Endothelial cell of hepatic sinusoid (primary cell): ENCODE measurements around the gene NEU1.
"Not testable (repeated sequence)": the region's sequence is repeated elsewhere in the genome, so short reads cannot be mapped to it uniquely, and the experiment has no call there.

ENCODE experiments used
- in situ Hi-C: cut with HindIII; loops from 2 replicates; pipeline ENCODE4 v1.10.0; 2017; ENCODE audit warnings: low sequenced_read_pairs

The NEU1 gene

DNA sequence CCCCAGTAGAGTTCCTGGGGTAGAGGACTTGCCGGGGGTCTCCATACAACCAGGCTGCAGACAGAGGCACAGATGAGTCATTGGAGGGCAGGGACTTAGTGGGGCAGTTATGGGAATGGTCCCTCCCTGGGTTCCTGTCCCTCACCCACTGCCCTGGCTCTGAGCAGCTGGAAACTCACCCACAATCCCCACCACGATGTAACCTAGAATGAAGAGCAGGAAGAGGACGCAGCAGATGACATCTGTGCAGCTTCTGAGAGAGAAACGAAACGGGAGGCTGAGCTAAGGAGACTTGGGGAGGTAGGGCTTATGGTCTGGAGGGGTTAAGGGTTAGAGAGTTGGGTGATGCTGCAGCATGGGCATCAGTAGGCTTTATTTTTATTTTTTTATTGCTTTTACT is 13.3 kb upstream of the NEU1 start:
- in situ Hi-C loops, result no loop called here

GRCh38 chr6:31874836-31875572 is 12.4 kb upstream of the NEU1 start:
- in situ Hi-C loops, result no loop called here

- in situ Hi-C loops, result no loop called here
These were observed 11.6 kb upstream of the NEU1 start for GRCh38 chr6:31874084-31874670.

DNA sequence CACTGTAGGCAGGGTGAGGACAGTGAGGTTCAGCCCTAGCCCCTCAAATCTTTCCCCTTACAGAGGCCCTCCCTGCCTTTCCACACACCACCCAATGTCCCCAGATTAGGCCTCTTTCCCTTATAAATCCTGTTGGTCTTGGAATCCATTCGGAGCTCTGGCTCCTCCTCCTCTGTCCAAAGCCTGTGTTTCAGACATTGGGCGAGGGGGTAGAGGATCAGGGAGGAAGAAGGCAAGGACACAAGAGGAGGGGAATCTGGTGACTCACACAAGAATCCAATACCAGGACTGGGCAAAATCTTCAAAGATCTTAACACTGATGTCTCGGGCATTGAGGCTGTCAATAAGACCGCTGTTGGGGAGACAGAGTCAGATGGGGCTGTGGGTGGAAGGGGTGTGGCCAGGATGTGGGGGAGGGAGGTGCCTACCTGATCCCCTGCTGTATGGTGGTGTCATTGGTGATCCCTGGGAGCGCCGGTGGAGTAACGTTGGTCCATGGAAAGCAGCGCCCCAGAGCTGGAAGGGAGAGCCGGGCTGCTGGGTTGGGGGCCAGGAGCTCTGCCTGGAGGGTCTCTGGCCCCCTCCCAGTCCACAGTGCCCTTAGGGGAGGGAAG is 8.5 kb upstream of the NEU1 start:
- in situ Hi-C loops, result no loop called here

DNA sequence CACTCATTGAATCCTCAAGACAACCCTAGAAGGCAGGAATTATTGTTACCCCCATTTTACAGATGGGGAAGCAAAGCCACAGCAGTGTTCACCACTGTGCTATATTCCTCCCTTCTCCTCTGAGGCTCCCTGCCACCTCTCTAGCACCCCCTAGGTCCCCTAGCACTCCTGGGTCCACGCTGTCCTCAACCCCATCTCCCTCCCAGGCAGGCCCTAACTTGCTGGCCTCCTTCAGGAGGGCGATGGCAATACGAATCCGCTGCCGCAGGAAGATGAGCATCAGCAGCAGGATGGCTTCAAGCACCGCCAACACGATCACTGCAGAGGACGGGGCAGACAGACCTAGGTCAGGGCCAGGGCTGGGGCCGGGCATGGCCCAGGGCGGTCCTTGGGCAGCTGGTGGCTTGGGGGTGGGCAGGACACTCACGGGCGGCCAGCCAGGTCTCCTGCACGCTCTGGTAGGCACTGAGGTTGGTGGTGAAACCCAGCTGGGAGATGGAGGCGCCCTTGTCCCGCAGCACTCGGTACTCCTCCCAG is 7.8 kb upstream of the NEU1 start:
- in situ Hi-C loops, result no loop called here

DNA sequence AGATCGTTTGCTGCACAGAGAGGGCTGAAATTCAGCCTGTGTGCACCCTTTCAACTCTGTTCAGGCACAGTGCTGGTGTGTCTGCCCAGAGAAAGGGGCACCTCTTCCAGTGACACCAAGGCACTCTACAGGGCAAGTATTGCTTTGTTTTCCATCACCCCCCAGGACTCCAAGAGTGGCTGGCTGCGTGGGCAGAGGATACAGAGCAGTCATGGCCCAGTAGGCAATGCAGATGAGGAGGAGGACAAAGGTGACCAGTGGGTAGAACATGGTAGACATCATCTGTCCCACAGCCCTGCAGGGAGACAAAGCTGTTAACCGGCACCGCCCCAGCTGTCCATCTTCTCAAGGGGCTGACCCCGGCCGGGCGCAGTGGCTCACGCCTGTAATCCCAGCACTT is 6.7 kb upstream of the NEU1 start:
- in situ Hi-C loops, result no loop called here

DNA sequence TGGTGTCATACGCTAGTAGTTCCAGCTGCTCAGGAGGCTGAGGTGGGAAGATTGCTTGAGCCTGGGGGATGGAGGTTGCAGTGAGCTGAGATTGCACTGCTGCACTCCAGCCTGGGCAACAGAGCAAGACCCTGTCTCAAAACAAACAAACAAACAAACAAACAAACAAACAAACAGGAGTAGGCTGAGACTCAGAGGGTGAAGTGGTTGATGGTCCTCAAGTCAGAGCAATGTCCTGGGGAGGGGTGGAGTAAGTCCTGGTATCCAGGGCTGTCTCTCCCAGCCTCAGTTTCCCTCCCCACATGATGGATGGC is 6.0 kb upstream of the NEU1 start:
- in situ Hi-C loops, result not testable (repeated sequence)

DNA sequence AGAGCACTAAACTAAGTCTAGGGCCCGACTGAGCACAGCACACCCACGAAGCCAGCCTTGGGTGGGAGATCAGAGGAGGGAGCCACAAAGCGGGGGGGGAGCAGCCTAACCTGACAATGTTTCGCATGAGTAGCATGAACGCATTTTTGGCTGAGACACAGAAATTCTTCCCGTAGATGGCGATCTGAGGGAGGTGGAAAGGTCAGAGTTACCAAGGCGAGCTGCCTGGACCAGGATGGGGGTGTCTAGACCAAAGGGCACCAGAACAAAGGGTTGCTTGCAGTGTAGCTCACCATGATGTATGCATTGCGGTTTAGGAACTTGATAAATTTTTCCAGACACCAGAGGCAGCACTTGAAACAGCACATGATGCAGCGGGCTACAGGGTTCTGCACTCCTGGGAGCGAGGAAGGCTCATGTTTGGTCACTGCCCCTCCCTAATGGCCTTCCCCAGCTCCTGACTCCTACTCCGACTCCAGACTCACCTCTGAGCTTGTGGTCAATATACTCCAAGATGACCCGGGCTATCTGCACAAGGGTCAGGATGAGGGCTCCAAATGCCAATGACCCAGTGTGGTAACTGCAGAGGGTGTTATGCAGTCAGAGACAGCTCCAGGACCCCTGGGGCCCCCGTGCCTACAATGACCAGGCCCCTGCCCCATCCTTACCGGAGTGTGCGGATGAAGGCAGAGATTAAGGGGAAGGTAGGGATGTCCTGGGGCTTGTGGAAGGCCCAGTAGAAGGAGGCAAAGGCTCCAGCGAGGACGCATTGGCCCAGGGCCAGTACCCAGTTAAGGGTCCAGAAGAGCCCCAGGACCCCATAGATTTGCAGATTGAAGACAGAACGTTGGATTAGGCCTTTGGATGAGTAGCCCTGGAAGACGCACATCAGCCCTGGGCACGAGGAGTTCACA is 2.8 kb upstream of the NEU1 start:
- in situ Hi-C loops, result no loop called here

- in situ Hi-C loops, result no loop called here
These were observed 2.2 kb upstream of the NEU1 start for GRCh38 chr6:31864818-31865204.

DNA sequence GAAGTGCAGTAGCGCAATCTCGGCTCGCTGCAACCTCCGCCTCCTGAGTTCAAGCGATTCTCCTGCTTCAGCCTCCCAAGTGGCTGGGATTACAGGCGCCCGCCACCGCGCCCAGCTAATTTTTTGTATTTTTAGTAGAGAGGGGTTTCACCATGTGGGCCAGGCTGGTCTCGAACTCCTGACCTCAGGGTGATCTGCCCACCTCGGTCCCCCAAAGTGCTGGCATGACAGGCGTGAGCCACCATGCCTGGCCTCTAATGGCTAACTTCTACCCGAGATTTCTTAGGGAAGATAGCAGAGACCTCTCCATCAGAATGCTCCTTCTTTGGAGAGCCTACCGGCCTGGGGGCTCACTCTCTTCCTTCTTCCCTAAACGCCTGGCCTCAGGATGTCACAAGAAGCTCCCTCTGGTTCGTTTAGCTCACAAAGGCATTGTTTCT is 1.5 kb upstream of the NEU1 start:
- in situ Hi-C loops, result not testable (repeated sequence)

GRCh38 chr6:31861919-31862343 is 690 bp downstream of the NEU1 start:
- in situ Hi-C loops, result no loop called here

GRCh38 chr6:31861150-31861549 is 1.5 kb downstream of the NEU1 start:
- in situ Hi-C loops, result no loop called here

DNA sequence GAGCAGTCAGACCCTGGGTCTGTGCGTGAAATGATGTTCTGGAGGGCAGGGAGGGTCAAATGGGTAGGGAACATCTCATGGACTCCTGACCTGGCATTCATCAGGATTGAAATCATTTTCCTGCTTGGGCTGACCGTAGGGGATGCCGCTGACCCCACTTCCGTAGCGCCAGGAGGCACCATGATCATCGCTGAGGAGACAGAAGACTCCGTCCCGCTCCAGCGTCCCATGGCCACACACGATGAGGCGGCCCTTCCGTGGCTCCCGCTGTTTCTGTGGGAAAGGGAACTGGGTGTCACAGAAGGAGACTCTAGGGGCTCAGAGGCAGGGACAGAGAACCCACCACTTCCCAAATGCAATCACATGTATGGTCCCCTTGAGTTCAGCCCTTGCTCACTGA is 2.3 kb downstream of the NEU1 start:
- in situ Hi-C loops, result no loop called here

DNA sequence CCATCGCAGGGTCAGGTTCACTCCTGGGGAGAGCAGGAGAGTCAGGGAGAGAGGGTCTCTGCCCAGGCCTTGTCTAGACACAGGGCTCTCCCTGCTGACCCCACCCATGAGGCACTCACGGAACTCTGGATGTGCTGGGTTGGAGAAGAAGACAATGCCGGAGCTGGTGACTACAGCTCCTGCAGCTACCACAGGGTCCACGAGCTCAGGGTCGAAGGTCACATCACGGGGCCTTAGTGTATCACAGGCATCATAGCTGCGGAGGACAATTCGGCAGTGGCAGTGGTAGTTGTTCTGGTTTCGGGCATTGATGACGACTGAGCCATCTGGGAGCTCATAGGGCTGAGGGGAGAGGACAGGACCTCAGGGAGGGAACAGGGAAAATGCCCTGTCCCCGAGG is 2.7 kb downstream of the NEU1 start:
- in situ Hi-C loops, result no loop called here

- in situ Hi-C loops, result no loop called here
These were observed 3.9 kb downstream of the NEU1 start for GRCh38 chr6:31858707-31859106.

GRCh38 chr6:31857774-31858173 is 4.8 kb downstream of the NEU1 start:
- in situ Hi-C loops, result not testable (repeated sequence)

DNA sequence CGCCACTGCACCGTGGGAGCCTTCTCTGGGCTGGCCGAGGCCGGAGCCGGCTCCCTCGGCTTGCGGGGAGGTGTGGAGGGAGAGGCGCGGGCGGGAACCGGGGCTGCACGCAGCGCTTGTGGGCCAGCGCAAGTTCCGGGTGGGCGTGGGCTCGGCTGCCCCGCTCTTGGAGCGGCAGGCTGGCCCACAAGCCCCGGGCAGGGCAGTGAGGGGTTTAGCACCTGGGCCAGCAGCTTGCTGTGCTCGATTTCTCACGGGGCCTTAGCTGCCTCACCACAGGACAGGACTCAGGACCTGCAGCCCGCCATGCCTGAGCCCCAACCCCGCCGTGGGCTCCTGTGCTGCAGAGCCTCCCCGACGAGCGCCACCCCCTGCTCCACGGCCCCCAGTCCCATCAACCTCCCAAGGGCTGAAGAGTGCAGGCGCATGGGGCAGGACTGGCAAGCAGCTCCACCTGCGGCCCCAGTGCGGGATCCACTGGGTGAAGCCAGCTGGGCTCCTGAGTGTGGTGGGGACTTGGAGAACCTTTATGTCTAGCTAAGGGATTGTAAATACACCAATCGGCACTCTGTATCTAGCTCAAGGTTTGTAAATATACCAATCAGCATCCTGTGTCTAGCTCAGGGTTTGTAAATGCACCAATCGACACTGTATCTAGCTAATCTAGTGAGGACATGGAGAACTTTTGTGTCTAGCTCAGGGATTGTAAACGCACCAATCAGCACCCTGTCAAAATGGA is 10.5 kb downstream of the NEU1 start:
- in situ Hi-C loops, result not testable (repeated sequence)

DNA sequence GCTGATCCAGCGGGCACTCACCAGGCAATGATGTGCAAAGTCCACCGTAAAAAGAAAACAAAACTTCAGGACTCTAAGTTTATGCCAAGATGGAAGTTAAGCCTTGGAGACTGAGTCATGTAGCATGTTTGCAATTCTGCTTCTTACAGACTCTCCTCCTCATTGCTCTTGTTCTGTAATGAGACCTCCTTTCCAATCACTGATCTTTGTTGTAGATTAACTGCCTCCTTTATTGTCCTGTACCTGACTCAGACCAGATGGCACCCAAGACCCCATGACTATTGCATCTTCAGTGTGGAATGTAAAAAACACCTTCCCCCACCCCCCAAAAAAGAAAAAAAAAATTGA is 11.2 kb downstream of the NEU1 start:
- in situ Hi-C loops, result no loop called here

DNA sequence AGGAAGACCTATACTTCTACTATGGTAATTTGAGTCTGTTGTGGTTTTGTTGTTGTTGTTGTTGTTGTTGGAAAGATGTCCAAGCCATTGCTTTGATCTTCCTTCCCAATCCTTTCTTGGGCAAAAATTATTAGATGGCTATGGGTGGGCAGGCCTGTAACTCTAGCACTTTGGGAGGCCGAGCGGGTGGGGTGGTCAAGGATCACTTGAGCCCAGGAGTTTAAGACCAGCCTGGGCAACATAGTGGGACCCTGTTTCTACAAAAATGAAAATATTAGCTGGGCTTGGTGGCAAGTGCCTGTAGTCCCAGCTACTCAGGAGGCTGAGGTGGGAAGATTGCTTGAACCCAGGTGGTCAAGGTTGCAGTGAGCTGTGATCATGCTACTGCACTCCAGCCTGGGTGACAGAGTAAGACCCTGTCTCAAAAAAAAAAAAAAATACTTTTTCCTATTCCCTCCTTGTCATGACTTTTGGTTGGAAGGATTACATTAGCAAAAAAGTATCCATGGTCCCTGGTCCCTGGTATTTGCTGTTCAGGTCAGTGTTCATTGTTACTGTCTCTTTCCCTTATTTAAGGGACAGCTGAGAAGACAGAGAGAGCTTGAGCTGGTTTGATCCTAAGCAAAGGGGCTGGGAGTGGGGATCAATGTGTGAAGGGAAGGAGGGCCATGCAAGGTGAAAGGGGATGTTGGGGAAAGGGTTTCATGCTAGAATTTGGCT is 11.7 kb downstream of the NEU1 start:
- in situ Hi-C loops, result no loop called here
